DOHH2 (cell line): Measurements from ENCODE around the gene HEBP2.

Source experiments
- EZH2phosphoT487 ChIP-seq: fragments of 200-600 bp; sonication (generic); IDR thresholded peaks from 2 replicates; pipeline ENCODE4 v1.6.1; 2017; ENCODE audit warnings: borderline replicate concordance, mild to moderate bottlenecking, antibody characterized with exemption, low read length, moderate library complexity, mixed read lengths
- TF ChIP-seq, protein P1 (sequence below): fragments of 200-600 bp; sonication (generic); IDR thresholded peaks from one replicate; pipeline ENCODE4 v1.5.1; 2014; ENCODE audit warnings: antibody characterized with exemption, mild to moderate bottlenecking, low read depth, low read length; ENCODE audit not compliant: poor library complexity, severe bottlenecking

DNA sequence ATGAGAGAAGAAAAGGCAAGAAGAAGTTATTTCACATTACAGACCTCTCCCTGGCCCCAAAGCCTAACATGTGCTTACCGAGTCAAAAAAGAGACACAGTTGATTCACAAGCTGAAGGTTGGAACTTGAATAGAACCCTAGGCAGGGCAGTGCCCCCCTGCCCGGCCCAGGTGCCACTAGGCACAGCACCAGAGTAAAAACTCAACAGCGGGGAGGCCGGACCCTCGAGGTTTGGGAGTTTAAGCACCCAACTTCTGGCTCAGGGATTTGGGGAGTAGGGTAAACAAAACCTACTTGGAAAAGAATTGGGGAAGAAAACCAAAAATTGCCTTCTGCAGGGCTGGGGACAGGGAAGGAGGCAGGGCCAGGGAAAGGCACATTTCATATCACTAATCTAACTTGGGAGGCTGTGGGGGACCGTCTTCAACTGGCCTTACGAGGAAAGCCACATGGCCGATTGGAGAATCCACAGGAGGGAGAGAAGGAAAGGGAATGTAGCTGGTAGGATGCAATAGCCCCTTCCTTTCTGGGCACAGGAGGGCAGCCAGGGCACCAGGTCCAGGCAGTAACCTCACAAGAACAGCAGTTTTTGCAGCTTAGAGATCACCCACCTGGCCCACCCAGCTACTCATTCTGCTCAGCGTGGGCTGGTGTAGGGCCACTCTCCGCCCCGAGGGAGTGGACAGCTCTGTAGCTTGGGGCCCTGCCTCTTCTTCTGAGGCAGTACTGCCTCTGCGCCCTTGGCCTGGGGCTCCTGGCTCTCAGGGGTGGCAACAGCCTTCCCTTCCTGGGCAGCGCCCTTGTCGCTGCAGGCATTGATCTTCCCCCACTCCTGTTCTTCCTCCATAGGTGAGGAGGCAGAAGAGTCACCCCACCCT lies 1.8 kb upstream of the HEBP2 start:
- TF ChIP-seq, protein P1, sequence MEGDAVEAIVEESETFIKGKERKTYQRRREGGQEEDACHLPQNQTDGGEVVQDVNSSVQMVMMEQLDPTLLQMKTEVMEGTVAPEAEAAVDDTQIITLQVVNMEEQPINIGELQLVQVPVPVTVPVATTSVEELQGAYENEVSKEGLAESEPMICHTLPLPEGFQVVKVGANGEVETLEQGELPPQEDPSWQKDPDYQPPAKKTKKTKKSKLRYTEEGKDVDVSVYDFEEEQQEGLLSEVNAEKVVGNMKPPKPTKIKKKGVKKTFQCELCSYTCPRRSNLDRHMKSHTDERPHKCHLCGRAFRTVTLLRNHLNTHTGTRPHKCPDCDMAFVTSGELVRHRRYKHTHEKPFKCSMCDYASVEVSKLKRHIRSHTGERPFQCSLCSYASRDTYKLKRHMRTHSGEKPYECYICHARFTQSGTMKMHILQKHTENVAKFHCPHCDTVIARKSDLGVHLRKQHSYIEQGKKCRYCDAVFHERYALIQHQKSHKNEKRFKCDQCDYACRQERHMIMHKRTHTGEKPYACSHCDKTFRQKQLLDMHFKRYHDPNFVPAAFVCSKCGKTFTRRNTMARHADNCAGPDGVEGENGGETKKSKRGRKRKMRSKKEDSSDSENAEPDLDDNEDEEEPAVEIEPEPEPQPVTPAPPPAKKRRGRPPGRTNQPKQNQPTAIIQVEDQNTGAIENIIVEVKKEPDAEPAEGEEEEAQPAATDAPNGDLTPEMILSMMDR: no peak
- TF ChIP-seq EZH2phosphoT487: no peak
